ENCODE results near the gene AXL. TPM values are rescaled to one million over a fixed set of nuclear protein-coding genes. Genes with fewer than 3 reads are reported as not detected.

Gene AXL
- total RNA-seq, 2 experiments from 2014 or later = 0.36 to 0.50 TPM

GRCh38 chr19:41302624-41303351 lies 83.8 kb downstream of the AXL start:
- no peaks in the 10 kb centered on the region for H3K27me3 Mint-ChIP-seq
- intact Hi-C loops (cut with micrococcal nuclease) = no loop called here
- peak overlapping the region; percentile 52 for H3K4me3 Mint-ChIP-seq
- H3K4me1 Mint-ChIP-seq (ENCODE audit: low read depth) = peaks cover 93% of the 10 kb centered on the region
- ChIA-PET CTCF (interaction anchor here (0.9 to 4.6 kb wide), 4 partner anchors 18 to 294 kb away, joined by 3 to 33 read pairs (median 4); partner anchors contain the start of gene HNRNPUL1), POLR2A (interaction anchor here (1.2 to 14.9 kb wide), 5 partner anchors 26 to 61 kb away, joined by 3 to 179 read pairs (median 5); partner anchors contain the start of genes B9D2 and HNRNPUL1)
- peak overlapping the region; percentile 98 for H3K27ac Mint-ChIP-seq
- DNase-seq (peak; percentile 93), ATAC-seq (peak; percentile 88)
- peaks cover 79% of the 10 kb centered on the region for H3K36me3 Mint-ChIP-seq (ENCODE audit: low read depth)
- TF ChIP-seq, protein P1, sequence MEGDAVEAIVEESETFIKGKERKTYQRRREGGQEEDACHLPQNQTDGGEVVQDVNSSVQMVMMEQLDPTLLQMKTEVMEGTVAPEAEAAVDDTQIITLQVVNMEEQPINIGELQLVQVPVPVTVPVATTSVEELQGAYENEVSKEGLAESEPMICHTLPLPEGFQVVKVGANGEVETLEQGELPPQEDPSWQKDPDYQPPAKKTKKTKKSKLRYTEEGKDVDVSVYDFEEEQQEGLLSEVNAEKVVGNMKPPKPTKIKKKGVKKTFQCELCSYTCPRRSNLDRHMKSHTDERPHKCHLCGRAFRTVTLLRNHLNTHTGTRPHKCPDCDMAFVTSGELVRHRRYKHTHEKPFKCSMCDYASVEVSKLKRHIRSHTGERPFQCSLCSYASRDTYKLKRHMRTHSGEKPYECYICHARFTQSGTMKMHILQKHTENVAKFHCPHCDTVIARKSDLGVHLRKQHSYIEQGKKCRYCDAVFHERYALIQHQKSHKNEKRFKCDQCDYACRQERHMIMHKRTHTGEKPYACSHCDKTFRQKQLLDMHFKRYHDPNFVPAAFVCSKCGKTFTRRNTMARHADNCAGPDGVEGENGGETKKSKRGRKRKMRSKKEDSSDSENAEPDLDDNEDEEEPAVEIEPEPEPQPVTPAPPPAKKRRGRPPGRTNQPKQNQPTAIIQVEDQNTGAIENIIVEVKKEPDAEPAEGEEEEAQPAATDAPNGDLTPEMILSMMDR (IDR thresholded peaks at IDR 0.05) = no peak
- H3K9me3 Mint-ChIP-seq = no peaks in the 10 kb centered on the region

DNA sequence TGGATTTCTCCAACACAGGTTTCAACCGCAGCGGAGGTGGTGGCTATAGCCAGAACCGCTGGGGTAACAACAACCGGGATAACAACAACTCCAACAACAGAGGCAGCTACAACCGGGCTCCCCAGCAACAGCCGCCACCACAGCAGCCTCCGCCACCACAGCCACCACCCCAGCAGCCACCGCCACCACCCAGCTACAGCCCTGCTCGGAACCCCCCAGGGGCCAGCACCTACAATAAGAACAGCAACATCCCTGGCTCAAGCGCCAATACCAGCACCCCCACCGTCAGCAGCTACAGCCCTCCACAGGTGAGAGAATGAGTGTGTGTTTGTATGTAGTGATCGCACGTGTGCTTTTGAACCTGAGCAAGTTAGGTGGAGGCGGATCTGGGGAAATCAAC lies 84.9 kb downstream of the AXL start:
- Mint-ChIP-seq H3K36me3 (ENCODE audit: low read depth) (peaks cover 74% of the 10 kb centered on the region), H3K9me3 (no peaks in the 10 kb centered on the region), H3K4me1 (ENCODE audit: low read depth) (peaks cover 93% of the 10 kb centered on the region), H3K27me3 (no peaks in the 10 kb centered on the region), H3K4me3 (no peak overlapping the region), H3K27ac (peak overlapping the region; percentile 83)
- TF ChIP-seq, protein P1 (IDR thresholded peaks at IDR 0.05) = no peak
- DNase-seq = peak; percentile 14
- ATAC-seq = no peak
- POLR2A ChIA-PET = interaction anchor here (1.8 to 14.9 kb wide), 2 partner anchors 33 to 40 kb away, joined by 5 to 179 read pairs; partner anchors contain the start of gene HNRNPUL1
- intact Hi-C loops (cut with micrococcal nuclease) = no loop called here
- CTCF ChIA-PET = interaction anchor here (1.7 to 4.6 kb wide), 2 partner anchors 40 to 99 kb away, joined by 10 to 33 read pairs; partner anchors contain the start of gene HNRNPUL1

- CTCF ChIA-PET = interaction anchor here (1.7 to 4.6 kb wide), 2 partner anchors 41 to 100 kb away, joined by 10 to 33 read pairs; partner anchors contain the start of gene HNRNPUL1
- ATAC-seq (no peak), DNase-seq (no peak)
- Mint-ChIP-seq H3K4me1 (ENCODE audit: low read depth) (peaks cover 88% of the 10 kb centered on the region), H3K4me3 (no peak overlapping the region), H3K27me3 (no peaks in the 10 kb centered on the region), H3K27ac (peak overlapping the region; percentile 83), H3K36me3 (ENCODE audit: low read depth) (peaks cover 66% of the 10 kb centered on the region), H3K9me3 (no peaks in the 10 kb centered on the region)
- POLR2A ChIA-PET = interaction anchor here (0.6 to 14.9 kb wide), 7 partner anchors 17 to 134 kb away, joined by 3 to 179 read pairs (median 3); partner anchors contain the start of gene HNRNPUL1
- TF ChIP-seq, protein P1 (IDR thresholded peaks at IDR 0.05) = no peak
- intact Hi-C loops (cut with micrococcal nuclease) = loop anchor here (5.0 kb wide), 2 partner anchors 47 to 103 kb away; partner anchors contain the start of gene TGFB1
Measured at GRCh38 chr19:41304706-41305483, 85.9 kb downstream of the AXL start.

GRCh38 chr19:41305927-41306793 lies 87.1 kb downstream of the AXL start:
- H3K27ac Mint-ChIP-seq = peak overlapping the region; percentile 98
- H3K27me3 Mint-ChIP-seq = no peaks in the 10 kb centered on the region
- peaks cover 82% of the 10 kb centered on the region for H3K4me1 Mint-ChIP-seq (ENCODE audit: low read depth)
- ATAC-seq (no peak), DNase-seq (peak; percentile 23)
- ChIA-PET POLR2A (interaction anchor here (0.6 to 14.9 kb wide), 7 partner anchors 16 to 104 kb away, joined by 3 to 179 read pairs (median 3); partner anchors contain the start of gene HNRNPUL1), CTCF (interaction anchor here (1.7 to 4.3 kb wide), 3 partner anchors 9 to 101 kb away, joined by 10 to 53 read pairs (median 18); partner anchors contain the start of gene HNRNPUL1)
- H3K4me3 Mint-ChIP-seq = peak overlapping the region; percentile 46
- TF ChIP-seq, protein P1 (IDR thresholded peaks at IDR 0.05) = no peak
- intact Hi-C loops (cut with micrococcal nuclease) = loop anchor here (5.0 kb wide), 2 partner anchors 46 to 104 kb away; partner anchors contain the start of gene TGFB1
- H3K36me3 Mint-ChIP-seq (ENCODE audit: low read depth) = peaks cover 62% of the 10 kb centered on the region
- H3K9me3 Mint-ChIP-seq = no peaks in the 10 kb centered on the region

Data from activated CD8-positive, alpha-beta T cell treated with anti-CD3 and anti-CD28 coated beads for 36 hours (primary cell).